ENCODE measurements around the gene DCST2. TPM values are rescaled to one million over a fixed set of nuclear protein-coding genes. Genes with fewer than 3 reads are reported as not detected.
A peak's percentile ranks its signal among the peaks of the same experiment; 100 is the strongest.

DCST2 gene
- total and polyA plus RNA-seq, 2 of the 8 experiments (the other 6 are each of a cell fraction or from before 2014, with no cell fraction given), result 0.43 to 2.1 TPM

GRCh38 chr1:154971341-154971998 lies 62.1 kb downstream of the DCST2 start:
- Histone ChIP-seq H4K91ac (replicated peaks; ENCODE audit: insufficient read length, low read length) (peak overlapping the region; percentile 100), H3K27ac (ENCODE audit: low read depth, low read length) (peak overlapping the region; percentile 91), H2BK15ac (ENCODE audit: low read length) (peak overlapping the region; percentile 85), H3K36me3 (ENCODE audit: control insufficient read depth in 2 of 4, insufficient read depth in 4 of 4, low read length in 3 of 4) (peaks cover 7 to 19% (median 15%) of the 10 kb centered on the region in 4 experiments; a peak in 7 of 8 replicates), H2BK120ac (replicated peaks; ENCODE audit: low read depth, low read length) (peak overlapping the region; percentile 95), H3K4me3 (ENCODE audit: extremely low read depth in 1 of 4, insufficient read depth in 2 of 4, low read depth in 3 of 4, low read length in 4 of 4) (peak overlapping the region; percentile 61 to 80 (median 76)), H4K8ac (ENCODE audit: extremely low read depth, insufficient read depth, low read length) (peak overlapping the region; percentile 74; the same call in 1 of the 2 replicates), H3K79me1 (ENCODE audit: low read depth, low read length) (peaks cover 14% of the 10 kb centered on the region; the same call in 1 of the 2 replicates), H2BK5ac (ENCODE audit: low read depth, low read length) (peak overlapping the region; percentile 99), H2AFZ (ENCODE audit: low read length) (no peak overlapping the region), H2BK20ac (ENCODE audit: low read length) (peak overlapping the region; percentile 88), H3K4me1 (replicated peaks in 1 of 4; ENCODE audit: control insufficient read depth in 3 of 4, insufficient read depth in 4 of 4, low read length in 3 of 4) (peaks cover 3 to 19% (median 15%) of the 10 kb centered on the region in 4 experiments), H3K9ac (replicated peaks in 1 of 4; ENCODE audit: extremely low read depth in 1 of 4, low read depth in 3 of 4, low read length in 3 of 4) (peak overlapping the region in 3 of 4 experiments; percentile 63 to 81 (median 69); a peak in 6 of 7 replicates), H4K20me1 (replicated peaks in 1 of 2; ENCODE audit: control insufficient read depth in 1 of 2, insufficient read depth in 2 of 2, low read length in 2 of 2) (peaks cover 9 to 11% of the 10 kb centered on the region in 2 experiments), H3K4me2 (ENCODE audit: insufficient read depth in 1 of 2, low read depth in 2 of 2, low read length in 2 of 2) (peak overlapping the region; percentile 78), H3K18ac (ENCODE audit: extremely low read depth, low read length) (peak overlapping the region; percentile 84), H3K79me2 (ENCODE audit: control insufficient read depth in 1 of 2, insufficient read depth in 2 of 2, low read length in 2 of 2) (peaks cover 19 to 54% of the 10 kb centered on the region in 2 experiments), H3K23me2 (ENCODE audit: low read depth, low read length) (peaks cover 29% of the 10 kb centered on the region), H3K56ac (replicated peaks; ENCODE audit: insufficient read length, low read depth, low read length) (peak overlapping the region; percentile 94), H2BK12ac (ENCODE audit: low read depth, low read length) (peak overlapping the region; percentile 100), H3K23ac (ENCODE audit: insufficient read length) (peak overlapping the region; percentile 61), H4K5ac (ENCODE audit: insufficient read length, low read depth, low read length) (peak overlapping the region; percentile 49), H3K4ac (replicated peaks; ENCODE audit: insufficient read length, low read depth, low read length) (peak overlapping the region; percentile 98), H3K9me3 (ENCODE audit: insufficient read depth in 2 of 2, low read depth in 1 of 2, low read length in 1 of 2) (no peaks in the 10 kb centered on the region), H3K27me3 (replicated peaks in 1 of 4; ENCODE audit: control insufficient read depth in 3 of 4, extremely low read depth in 1 of 4, insufficient read depth in 3 of 4, low read length in 3 of 4) (no peaks in the 10 kb centered on the region), H2AK5ac (ENCODE audit: low read depth, low read length) (peak overlapping the region; percentile 100), H3K14ac (ENCODE audit: insufficient read length) (peak overlapping the region; percentile 16)
- POLR2A ChIA-PET (ENCODE audit: partially characterized antibody), result interaction anchor here (0.6 to 42.8 kb wide), 20 partner anchors 10 to 1012 kb away, joined by 3 to 702 read pairs (median 5); partner anchors contain the start of genes ADAM15, FLAD1, LENEP and PBXIP1
- FAIRE-seq (no peak), DNase-seq (ENCODE audit: low read depth in 1 of 2, low spot score in 2 of 2) (no peak)
- CTCF ChIA-PET (ENCODE audit: partially characterized antibody), result interaction anchor here (0.6 to 20.6 kb wide), 15 partner anchors 11 to 92 kb away, joined by 3 to 334 read pairs (median 8); partner anchors contain the start of genes ADAM15, EFNA4, FLAD1 and LENEP
- 53% methylated on average over 9 of the region's 10 CpGs; no CpG with 5 or more reads in 1 of the 2 experiments for WGBS, 2 experiments (ENCODE audit: extremely low coverage in 1 of 2, insufficient coverage in 1 of 2, insufficient read length in 1 of 2, insufficient replicate concordance in 2 of 2, low coverage in 1 of 2, low lambda C conversion rate in 2 of 2, missing lambda C conversion rate in 1 of 2)
- TF ChIP-seq POLR2A (IDR thresholded peaks at IDR 0.05; ENCODE audit: control extremely low read depth in 1 of 2, low read depth in 2 of 2, low read length in 2 of 2), result peak; percentile 18; a peak in 2 of 3 replicates
- no peak for TF ChIP-seq FOSL1 (IDR thresholded peaks at IDR 0.05; ENCODE audit: insufficient read depth, low read depth, low read length)
- TF ChIP-seq EGR1 (IDR thresholded peaks at IDR 0.05; ENCODE audit: borderline replicate concordance, low read depth, low read length), result no peak
- TF ChIP-seq EP300 (IDR thresholded peaks at IDR 0.05; ENCODE audit: borderline replicate concordance in 1 of 2, low read depth in 2 of 2, low read length in 2 of 2), result no peak

Measured in H1 (cell line).